HG03060 (cell line): Measurements from ENCODE around the gene TFAP2C.

Experiments used
- ATAC-seq: cut with Tn5 transposase; IDR thresholded peaks from one replicate; pipeline ENCODE4 v1.9.1; 2021; ENCODE audit warnings: low read depth, moderate number of reproducible peaks; ENCODE audit not compliant: unreplicated experiment

Gene TFAP2C

DNA sequence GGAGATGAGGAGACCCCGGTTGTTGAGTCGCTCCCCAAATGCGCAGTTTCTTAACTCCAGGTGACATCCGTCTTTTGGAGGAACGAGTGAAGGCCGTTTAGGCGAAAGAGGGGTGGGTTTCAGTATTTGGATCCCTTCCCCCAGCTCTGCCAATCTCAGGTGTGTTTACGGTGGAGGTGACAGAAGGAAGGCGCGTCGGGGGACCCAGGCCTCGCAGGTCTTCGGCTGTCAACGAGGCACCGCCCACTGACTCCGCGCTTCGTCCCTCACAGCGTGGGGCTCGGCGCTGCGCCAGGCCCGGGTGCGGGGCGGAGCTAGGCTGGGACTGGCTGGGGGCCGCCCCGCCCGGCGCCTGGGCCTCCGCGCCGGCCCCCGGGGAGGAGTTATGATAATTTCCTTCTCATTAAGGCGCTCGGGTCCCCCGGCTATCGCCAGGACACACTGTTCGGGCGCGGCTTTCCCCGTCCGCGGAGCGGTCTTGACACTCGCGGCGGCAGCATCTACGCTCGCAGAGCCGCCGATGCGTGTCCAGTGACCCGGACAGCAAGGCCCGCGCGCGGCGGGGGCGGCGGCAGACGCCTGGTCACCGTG is at the start of gene TFAP2C:
Gene TFAP2C, plus strand, starts transcription at position 434 of the 591 bp plus-strand sequence. CDS start 239 bp downstream, outside the sequence.
- no peak for ATAC-seq

DNA sequence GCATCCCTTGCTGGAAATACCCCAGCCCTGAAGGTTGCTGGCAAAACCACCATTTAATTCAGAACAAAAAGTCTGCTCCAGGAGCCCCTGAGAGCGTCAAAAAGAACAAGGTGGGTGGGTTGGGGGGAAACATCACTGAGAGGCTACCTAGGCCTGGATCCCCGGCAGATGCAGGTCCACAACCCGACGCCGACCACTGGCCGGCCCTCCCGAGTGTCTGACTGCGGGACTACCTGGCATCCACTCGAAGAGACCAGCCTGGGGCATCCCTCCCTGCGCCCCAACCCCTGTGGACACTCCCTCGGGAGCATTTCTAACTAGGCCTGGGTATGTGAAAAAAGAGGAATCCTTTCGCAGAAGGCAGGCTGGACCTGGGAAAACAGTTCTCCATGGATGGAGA is 48.9 kb upstream of the TFAP2C start:
- no peak for ATAC-seq

DNA sequence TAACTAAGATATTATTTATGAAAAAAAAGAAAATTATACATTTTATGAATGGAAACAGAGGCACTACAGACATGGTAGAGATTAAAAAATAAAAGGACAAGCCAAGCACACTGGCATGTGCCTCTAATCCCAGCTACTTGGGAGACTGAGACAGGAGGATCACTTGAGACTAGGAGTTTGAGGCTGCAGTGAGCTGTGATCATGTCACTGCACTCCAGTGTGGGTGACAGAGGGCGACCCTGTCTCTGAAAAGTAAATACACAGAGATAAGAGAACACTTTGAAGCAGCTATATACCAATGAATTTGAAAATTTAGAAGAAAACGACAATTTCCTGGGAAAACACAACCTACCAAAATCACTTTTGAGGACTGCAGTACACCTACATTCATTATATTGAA is 47.4 kb upstream of the TFAP2C start:
- ATAC-seq, result no peak

DNA sequence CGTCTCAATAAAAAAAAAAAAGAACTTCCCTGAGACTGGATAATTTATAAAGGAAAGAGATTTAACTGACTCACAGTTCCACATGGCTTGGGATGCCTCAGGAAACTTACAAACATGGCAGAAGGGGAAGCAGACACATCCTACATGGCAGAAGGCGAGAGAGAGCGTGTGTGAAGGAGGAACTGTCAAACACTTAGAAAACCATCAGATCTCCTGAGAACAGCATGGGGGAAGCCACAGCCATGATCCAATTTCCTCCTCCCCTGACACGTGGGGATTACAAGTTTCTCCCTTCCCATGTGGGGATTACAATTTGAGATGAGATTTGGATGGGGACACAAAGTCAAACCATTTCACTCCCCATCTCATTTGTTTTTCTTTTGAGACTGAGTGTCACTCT is 46.6 kb upstream of the TFAP2C start:
- no peak for ATAC-seq

DNA sequence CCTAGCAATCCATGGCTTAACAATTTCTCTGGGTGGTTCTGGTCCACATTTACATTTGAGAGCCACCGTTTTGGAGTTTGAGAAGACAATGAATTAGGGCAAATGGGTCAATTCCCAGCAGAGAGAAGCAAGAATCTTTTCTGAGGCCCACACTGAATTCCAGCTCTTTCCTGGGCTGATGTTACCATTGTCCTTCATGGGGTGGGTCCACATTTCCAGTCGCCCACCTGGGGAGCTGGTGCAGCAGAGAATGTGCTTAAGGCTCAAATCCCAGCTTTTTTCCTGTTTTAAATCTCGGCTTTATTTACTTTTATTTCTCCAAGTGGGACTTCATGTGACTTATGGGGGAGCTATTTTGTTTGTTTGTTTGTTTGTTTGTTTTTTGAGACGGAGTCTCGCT is 44.2 kb upstream of the TFAP2C start:
- ATAC-seq, result no peak

DNA sequence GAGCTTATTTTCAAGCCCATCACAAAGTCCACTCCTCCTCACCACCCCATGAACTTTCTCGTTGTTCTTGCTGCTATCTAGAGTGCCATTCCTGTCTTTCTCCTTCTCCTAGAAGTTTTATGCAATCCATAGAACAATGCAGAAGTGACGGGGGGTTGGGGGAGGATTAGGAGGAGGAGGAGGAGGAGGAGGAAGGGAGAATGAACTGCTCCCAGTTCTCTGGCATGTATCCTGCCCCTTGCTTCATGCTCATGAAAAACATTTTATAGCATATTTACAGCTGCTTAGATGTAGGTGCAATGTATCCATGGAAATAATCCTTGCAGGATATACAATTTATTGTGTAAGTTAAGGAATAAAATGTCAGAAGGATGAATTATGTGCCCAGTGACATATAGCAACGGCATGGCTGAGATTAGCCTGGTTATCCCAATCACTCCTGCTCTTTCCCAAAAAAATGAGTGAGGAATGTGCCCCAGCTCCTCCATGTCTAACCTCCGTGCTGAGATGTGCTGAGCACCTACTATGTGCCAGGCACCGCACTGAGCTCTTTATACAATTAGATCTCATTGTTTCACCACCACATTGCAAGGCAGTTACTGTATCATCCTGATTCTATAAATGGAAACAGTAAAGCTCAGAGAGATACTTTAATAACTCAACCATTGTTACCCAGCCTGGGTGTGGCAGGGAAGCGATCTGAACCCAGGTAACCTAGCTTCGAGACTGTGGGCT is 41.6 kb upstream of the TFAP2C start:
- ATAC-seq, result no peak

DNA sequence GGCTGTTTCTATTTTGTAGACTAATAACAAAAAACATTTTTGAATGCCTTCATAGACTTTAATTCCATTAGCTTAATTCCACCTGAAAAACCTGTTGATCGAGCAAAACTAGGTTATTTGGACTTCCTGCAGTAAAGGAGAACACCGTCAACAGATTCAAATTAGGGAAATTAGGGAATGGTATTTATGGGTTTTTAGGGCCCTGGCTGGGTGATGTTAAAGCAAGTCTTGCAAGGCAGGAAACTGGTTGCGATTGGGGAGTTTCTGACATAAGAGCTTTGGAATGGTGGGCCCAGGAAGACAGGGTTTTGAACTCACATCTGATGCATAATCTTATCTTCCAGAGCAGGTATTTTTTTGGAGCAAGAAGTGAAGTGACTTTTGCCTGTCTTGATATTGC is 40.1 kb upstream of the TFAP2C start:
- ATAC-seq, result no peak

DNA sequence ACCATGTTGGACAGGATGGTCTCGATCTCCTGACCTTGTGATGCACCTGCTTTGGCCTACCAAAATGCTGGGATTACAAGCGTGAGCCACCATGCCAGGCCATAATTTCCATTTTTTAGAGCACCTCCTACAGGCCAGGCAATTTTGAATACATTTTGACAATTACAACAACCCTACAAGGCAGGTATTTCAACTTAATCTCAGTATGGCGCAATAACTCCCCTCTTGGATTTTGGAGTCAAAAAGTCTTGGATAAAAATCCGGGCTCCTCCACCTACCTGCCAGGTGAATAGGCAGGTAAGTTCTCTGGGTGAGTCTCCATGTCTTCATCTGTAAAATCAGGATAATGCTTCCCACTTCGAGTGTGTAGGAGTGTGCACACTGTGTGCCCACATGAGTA is 39.5 kb upstream of the TFAP2C start:
- no peak for ATAC-seq

DNA sequence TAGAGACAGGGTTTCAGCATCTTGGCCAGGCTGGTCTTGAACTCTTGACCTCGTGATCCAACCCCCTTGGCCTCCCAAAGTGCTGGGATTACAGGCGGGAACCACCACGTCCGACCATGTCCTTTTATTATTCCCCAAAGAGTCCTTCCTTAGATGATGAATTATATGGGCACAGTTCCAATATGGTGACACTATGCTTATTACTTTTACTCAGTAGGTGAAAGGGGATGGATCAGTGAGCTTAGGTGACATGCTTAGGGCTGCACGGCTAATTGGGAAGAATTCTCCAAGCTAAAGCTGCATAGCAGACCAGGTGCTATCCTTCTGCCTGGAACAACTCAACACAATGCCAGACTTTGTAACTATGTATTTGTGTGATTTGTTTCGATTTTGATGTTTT is 38.2 kb upstream of the TFAP2C start:
- no peak for ATAC-seq

DNA sequence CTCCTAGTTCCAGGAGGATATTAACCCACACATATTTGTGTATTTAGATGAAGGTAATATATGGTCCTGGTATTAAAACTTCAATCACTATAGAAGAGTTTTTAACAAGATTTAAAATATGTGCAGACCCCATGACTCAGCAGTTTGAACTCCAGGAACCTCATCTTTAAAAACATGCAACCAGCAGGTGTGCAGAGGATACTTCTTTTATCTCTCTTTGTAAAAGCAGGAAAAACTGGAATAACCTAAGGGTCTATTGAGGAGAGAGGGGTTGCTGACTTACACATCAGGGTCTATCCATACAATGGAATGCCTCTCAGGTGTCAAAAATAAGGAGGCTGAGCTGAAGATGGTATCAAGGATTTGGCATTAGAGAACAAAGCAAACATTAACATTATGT is 36.9 kb upstream of the TFAP2C start:
- ATAC-seq, result no peak

DNA sequence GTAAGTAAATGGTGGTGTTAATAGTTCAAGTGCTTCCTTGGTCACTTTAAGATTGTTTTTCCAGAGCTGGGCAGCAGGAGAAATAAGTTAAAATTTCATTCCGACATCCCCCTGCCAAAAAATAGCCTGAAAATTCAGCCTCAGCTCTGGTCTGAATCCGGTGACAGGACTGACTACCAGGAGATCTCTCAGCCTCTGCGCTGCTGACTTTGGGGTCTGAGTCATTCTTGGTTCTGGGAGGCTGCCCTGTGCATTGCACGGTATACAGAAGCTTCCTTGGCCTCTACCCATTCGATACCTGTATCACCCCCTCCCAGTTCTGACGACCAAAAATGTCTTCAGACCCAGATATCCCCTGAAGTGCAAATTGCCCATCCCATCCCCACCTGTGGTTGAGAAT is 36.3 kb upstream of the TFAP2C start:
- ATAC-seq, result no peak

DNA sequence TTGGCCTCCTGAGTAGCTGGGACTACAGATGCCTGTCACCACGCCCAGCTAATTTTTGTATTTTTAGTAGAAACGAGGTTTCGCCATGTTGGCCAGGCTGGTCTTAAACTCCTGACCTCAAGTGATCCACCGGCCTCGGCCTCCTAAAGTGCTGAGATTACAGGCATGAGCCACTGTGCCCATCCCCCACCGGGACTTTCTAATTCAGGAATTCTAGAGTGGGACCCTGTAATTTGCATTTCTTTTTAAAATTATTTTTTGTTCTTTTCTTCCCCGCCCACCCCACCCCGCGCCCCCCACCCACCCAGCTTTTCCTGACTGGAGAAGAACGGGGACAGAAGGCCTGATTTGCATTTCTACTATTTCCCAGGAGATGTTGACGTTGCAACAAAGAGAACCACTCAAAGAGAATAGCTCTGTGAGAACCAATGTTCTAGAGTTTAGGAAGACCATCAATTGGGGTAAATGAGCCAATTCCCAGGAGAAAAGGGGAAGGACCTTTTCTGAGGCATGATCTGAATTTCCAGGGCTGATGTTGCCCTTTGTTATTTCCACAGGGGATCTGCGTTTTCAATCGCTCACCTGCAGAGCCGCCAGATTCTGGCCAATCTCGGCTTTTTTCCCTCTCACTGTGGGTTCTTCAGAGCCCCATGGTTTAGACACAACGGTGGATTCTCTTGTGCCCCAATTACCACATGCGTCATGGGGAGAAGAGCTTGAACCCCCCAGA is 33.2 kb upstream of the TFAP2C start:
- ATAC-seq, result no peak

DNA sequence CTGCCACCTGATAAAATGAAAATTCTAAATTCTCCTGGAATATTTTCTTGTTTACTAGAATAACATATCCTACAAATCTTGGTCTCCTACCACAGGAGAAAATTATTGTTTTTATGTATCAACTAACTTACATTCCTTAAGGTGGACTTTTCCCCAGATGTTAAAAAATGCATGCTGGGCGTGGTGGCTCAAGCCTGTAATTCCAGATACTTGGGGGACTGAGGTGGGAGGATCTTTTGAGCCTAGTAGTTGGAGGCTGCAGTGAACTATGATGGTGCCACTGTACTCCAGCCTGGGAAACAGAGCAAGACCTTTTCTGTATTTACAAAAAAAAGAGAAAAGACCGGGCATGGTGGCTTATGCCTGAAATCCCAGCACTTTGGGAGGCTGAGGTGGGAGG is 27.9 kb upstream of the TFAP2C start:
- no peak for ATAC-seq

DNA sequence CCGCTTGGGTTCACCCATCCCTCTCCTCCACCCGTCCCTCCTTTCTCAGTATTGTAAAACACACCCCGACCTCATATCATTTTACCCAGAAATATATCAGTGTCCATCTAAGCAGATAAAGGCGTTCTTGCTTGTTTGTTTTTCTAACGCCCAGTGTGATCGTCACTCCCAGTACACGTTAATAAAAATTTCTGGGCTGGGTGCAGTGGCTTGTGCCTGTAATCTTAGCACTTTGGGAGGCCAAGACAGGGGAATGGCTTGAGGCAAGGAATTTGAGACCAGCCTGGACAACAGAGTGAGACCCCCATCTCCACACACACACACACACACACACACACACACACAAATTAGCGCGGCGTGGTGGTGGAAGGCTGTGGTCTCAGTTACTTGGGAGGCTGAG is 24.4 kb upstream of the TFAP2C start:
- no peak for ATAC-seq

DNA sequence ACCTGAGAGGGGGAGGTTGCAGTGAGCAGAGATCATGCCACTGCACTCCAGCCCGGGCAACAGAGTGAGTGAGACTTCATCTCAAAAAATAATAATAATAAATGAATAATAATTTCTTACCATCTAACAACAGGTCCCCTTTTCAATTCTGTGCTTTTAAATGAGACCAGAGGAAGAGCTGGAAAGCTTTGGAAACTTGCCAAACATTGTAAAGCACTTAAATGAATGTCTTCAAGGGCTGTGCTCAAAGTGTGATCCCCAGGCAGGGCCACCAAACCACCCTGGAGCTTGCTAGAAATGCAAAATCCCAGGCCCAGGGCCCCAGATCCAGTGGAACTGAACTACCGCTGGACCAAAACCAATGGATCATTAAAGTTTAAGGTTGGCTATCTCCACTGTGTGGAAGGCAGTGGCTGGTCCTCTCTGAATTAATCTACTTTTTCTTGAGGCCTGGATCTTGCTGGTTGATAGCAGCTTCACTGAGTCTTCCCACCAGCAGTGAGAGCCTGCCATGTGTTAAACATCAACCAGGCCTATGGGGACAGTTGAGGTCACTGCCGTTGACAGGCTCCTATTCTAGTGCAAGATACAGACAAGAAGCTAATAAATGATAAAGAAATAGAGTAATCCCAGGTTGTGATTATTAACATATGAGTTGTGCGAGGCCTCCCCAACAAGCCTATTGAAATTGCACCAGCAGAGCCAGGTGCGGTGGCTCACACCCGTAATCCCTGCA is 23.7 kb upstream of the TFAP2C start:
- ATAC-seq, result no peak

DNA sequence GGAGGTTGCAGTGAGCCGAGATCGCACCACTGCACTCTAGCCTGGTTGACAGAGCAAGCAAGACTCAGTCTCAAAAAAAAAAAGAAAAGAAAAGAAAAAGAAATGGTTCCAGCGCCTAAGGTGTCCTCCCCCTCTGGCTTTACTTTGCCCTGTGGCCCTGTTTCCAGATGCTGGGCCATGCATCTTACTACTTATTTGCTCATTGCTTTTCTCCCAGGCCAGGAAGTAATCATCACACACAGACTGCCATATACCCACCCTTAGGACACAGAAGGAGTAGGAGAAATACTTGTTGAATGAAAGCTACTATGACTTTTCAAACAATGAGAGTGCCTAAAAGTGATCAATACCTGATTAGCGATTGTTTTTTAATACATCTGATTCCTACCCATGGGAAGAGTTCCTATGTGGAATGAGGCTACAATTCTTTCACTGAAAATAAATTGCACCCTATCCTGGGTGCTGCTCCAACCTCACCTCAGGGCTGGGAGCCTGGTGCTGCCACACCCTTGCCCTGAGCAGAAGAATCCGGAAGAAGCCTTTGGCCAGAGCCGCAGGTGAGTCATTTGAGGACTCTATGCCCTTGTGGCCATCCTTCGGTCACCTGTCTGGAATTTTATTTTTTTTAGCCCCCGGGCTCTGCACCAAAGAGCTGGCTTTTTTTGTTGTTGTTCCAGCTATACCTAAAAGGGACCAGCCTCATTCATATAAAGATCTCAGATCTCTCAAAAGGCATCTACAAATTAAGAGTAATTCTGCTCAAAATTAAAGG is 22.7 kb upstream of the TFAP2C start:
- no peak for ATAC-seq

DNA sequence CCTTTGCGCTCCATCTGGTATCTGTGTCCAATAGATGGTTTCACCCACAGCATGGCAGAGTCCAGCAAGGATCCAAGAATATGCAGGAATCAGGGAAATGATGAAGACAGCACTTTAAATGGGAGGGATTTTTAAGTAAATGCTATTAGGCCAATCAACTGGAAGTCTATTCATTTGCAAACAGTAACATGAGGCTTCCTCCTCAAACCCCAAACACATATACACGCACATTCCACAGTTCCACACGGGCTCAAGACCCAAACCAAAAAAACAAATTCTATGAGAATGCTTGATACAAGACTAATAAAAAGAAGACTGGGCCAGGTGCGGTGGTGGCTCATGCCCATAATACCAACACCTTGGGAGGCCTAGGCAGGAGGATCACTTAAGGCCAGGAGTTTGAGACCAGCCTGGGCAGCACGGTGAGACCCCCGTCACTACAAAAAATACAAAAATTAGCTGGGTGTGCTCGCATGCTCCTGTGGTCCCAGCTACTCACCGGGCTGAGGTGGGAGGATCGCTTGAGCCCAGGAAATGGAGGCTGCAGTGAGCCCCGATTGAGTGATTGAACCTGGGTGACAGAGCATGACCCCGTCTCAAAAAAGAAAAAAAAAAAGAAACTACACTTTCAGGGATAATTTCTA is 21.9 kb upstream of the TFAP2C start:
- ATAC-seq, result no peak

DNA sequence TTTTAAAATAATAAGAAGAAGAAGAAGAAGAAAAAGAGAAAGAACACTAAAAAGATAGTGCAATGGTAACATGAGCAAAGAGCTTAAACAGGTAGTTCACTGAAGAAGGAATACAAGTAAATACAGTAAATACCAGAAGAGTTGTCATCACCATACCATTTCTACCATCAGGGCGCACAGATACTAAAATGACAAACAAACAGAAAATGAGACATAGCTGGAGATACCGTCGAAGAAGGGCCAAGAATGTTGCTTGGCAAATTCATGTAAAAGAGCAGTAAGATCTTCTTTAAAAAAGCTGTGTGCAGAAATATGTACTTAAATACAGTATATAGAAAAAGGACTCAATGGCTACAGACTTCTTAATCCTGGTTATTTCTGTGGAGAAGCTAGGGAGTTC is 20.7 kb upstream of the TFAP2C start:
- ATAC-seq, result no peak

DNA sequence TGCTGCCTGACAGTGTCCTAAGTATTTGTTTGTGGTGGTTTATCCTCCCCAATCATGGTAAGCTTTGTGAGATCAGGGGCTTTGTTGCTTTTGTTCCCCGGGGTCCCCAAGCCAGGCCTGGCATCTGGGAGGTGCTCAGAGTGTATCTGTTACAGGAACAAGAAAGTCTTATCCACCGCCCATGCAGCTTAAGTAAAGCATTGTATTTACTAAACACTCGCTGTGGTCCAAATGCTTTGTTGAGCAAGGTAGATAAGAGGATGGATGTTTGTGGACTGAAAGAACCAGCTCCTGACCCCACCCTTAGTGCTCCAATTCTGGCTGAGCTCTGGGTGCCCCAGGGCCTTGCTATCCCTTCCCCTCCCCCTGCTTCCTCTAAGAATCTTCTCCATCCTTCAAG is 19.8 kb upstream of the TFAP2C start:
- no peak for ATAC-seq

DNA sequence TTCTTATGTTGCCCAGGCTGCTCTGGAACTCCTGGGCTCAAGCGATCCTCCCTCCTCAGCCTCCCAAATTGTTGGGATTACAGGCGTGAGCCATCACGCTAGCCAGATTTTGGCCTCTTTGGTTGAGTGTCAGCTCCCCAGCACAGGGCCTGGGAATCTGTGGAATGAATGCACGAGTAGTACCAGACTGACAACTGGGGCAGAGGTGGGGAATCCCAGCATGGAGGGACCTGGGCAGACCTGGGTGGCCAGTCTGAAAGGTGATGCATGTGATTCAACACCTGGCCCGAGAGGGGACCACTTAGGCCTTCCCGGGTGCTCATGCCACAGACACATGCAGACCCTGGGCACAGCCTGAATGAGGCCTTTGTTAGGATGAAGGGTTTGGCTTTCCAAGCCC is 19.0 kb upstream of the TFAP2C start:
- ATAC-seq, result no peak
